ENCODE results near the gene TMPRSS6.

Gene TMPRSS6

GRCh38 chr22:37111156-37111717, 1.7 kb upstream of the TMPRSS6 start:
- H3K27ac Mint-ChIP-seq: no peak overlapping the region
- no peak overlapping the region for H3K4me3 Mint-ChIP-seq
- peaks cover 5% of the 10 kb centered on the region for H3K4me1 Mint-ChIP-seq
- no peaks in the 10 kb centered on the region for H3K36me3 Mint-ChIP-seq (ENCODE audit: low read depth)
- H3K27me3 Mint-ChIP-seq (ENCODE audit: low read depth): peaks cover 29% of the 10 kb centered on the region
- H3K9me3 Mint-ChIP-seq: no peaks in the 10 kb centered on the region
- no peak for TF ChIP-seq CTCF (IDR thresholded peaks at IDR 0.05; ENCODE audit: unreplicated experiment in 3 of 3)

- H3K4me1 Mint-ChIP-seq: peaks cover 5% of the 10 kb centered on the region
- H3K36me3 Mint-ChIP-seq (ENCODE audit: low read depth): no peaks in the 10 kb centered on the region
- no peak overlapping the region for H3K4me3 Mint-ChIP-seq
- H3K27ac Mint-ChIP-seq: peak overlapping the region in 1 of 3 experiments; percentile 21
- H3K9me3 Mint-ChIP-seq: no peaks in the 10 kb centered on the region
- peaks cover 21% of the 10 kb centered on the region for H3K27me3 Mint-ChIP-seq (ENCODE audit: low read depth)
- TF ChIP-seq CTCF (IDR thresholded peaks at IDR 0.05; ENCODE audit: unreplicated experiment in 3 of 3): no peak
These were observed 1.5 kb downstream of the TMPRSS6 start for GRCh38 chr22:37107816-37108621.

- H3K36me3 Mint-ChIP-seq (ENCODE audit: low read depth): no peaks in the 10 kb centered on the region
- no peak overlapping the region for H3K4me3 Mint-ChIP-seq
- H3K9me3 Mint-ChIP-seq: no peaks in the 10 kb centered on the region
- H3K27me3 Mint-ChIP-seq (ENCODE audit: low read depth): peaks cover 18% of the 10 kb centered on the region
- no peak for TF ChIP-seq CTCF (IDR thresholded peaks at IDR 0.05; ENCODE audit: unreplicated experiment in 3 of 3)
- peaks cover 5% of the 10 kb centered on the region for H3K4me1 Mint-ChIP-seq
- no peak overlapping the region for H3K27ac Mint-ChIP-seq
These were observed 3.5 kb downstream of the TMPRSS6 start for GRCh38 chr22:37105990-37106389.

- no peak for TF ChIP-seq CTCF (IDR thresholded peaks at IDR 0.05; ENCODE audit: unreplicated experiment in 3 of 3)
- H3K4me1 Mint-ChIP-seq: peaks cover 5% of the 10 kb centered on the region
- H3K4me3 Mint-ChIP-seq: no peak overlapping the region
- no peaks in the 10 kb centered on the region for H3K36me3 Mint-ChIP-seq (ENCODE audit: low read depth)
- H3K27ac Mint-ChIP-seq: no peak overlapping the region
- no peaks in the 10 kb centered on the region for H3K9me3 Mint-ChIP-seq
- peaks cover 20% of the 10 kb centered on the region for H3K27me3 Mint-ChIP-seq (ENCODE audit: low read depth)
These were observed 4.4 kb downstream of the TMPRSS6 start for GRCh38 chr22:37105154-37105553.

- H3K27me3 Mint-ChIP-seq (ENCODE audit: low read depth): peaks cover 29% of the 10 kb centered on the region
- no peaks in the 10 kb centered on the region for H3K36me3 Mint-ChIP-seq (ENCODE audit: low read depth)
- no peak for TF ChIP-seq CTCF (IDR thresholded peaks at IDR 0.05; ENCODE audit: unreplicated experiment in 3 of 3)
- no peaks in the 10 kb centered on the region for H3K9me3 Mint-ChIP-seq
- H3K27ac Mint-ChIP-seq: no peak overlapping the region
- peaks cover 5% of the 10 kb centered on the region for H3K4me1 Mint-ChIP-seq
- H3K4me3 Mint-ChIP-seq: no peak overlapping the region
These were observed 5.7 kb downstream of the TMPRSS6 start for GRCh38 chr22:37103656-37104452.
